ENCODE measurements around the gene HDDC3. TPM values are rescaled to one million over a fixed set of nuclear protein-coding genes. Genes with fewer than 3 reads are reported as not detected.

HDDC3 gene
- total and polyA plus RNA-seq, 2 donors (not counting 3 experiments of a cell fraction or from before 2014, with no cell fraction given), result 16.0 to 20.2 TPM

- H3K9me3 ChIP-seq (replicated peaks; ENCODE audit: control insufficient read depth, insufficient read depth, low read length), result no peaks in the 10 kb centered on the region
- dilution Hi-C loops (cut with MboI; ENCODE audit: extremely low pct_ligation_motif_present, low sequenced_read_pairs) (no loop called here), intact Hi-C loops (cut with micrococcal nuclease) (loop anchor here (1.0 to 10.0 kb wide), 4 partner anchors 12 to 388 kb away; no protein-coding TSS in a partner anchor)
- FAIRE-seq (no peak), DNase-seq (ENCODE audit: low read depth, low spot score) (peak; percentile 31)
- peaks cover 15% of the 10 kb centered on the region for H3K79me2 ChIP-seq (ENCODE audit: control insufficient read depth, insufficient read depth, low read length)
- H3K4me3 ChIP-seq (replicated peaks in 1 of 3; ENCODE audit: insufficient read depth in 1 of 3, low read depth in 1 of 3, low read length in 3 of 3), result peak overlapping the region; percentile 23 to 70 (median 46)
- peaks cover 24% of the 10 kb centered on the region for H3K4me1 ChIP-seq (ENCODE audit: control insufficient read depth, extremely low read depth, insufficient read depth, low read length)
- H3K4me2 ChIP-seq (ENCODE audit: insufficient read depth, low read length), result peak overlapping the region; percentile 27
- H2AFZ ChIP-seq (ENCODE audit: low read depth, low read length), result no peak overlapping the region
- ChIA-PET POLR2A (interaction anchor here (2.1 kb wide), 1 partner anchor 14 kb away, joined by 5 read pairs; no protein-coding TSS in a partner anchor), CTCF (interaction anchor here (0.7 to 3.9 kb wide), 39 partner anchors 11 to 635 kb away, joined by 3 to 237 read pairs (median 6); partner anchors contain the start of genes BLM, MAN2A2, TTLL13 and UNC45A)
- H3K9me1 ChIP-seq (replicated peaks; ENCODE audit: control insufficient read depth, extremely low read depth, insufficient read depth, low read length), result no peaks in the 10 kb centered on the region
- H3K27me3 ChIP-seq (ENCODE audit: control insufficient read depth in 2 of 2, insufficient read depth in 2 of 2, low read length in 2 of 2), result no peaks in the 10 kb centered on the region
- no peak for TF ChIP-seq GATA2 (IDR thresholded peaks at IDR 0.05; ENCODE audit: insufficient read depth, insufficient read length, low read depth, low read length)
- TF ChIP-seq POLR2AphosphoS5 (IDR thresholded peaks at IDR 0.05; ENCODE audit: insufficient read depth, low read depth, low read length), result no peak
- TF ChIP-seq, protein P1, sequence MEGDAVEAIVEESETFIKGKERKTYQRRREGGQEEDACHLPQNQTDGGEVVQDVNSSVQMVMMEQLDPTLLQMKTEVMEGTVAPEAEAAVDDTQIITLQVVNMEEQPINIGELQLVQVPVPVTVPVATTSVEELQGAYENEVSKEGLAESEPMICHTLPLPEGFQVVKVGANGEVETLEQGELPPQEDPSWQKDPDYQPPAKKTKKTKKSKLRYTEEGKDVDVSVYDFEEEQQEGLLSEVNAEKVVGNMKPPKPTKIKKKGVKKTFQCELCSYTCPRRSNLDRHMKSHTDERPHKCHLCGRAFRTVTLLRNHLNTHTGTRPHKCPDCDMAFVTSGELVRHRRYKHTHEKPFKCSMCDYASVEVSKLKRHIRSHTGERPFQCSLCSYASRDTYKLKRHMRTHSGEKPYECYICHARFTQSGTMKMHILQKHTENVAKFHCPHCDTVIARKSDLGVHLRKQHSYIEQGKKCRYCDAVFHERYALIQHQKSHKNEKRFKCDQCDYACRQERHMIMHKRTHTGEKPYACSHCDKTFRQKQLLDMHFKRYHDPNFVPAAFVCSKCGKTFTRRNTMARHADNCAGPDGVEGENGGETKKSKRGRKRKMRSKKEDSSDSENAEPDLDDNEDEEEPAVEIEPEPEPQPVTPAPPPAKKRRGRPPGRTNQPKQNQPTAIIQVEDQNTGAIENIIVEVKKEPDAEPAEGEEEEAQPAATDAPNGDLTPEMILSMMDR (IDR thresholded peaks at IDR 0.05; ENCODE audit: extremely low read depth in 1 of 2, insufficient read depth in 1 of 2, low read depth in 1 of 2, low read length in 2 of 2), result no peak
- TF ChIP-seq, protein P2, sequence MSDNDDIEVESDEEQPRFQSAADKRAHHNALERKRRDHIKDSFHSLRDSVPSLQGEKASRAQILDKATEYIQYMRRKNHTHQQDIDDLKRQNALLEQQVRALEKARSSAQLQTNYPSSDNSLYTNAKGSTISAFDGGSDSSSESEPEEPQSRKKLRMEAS (IDR thresholded peaks at IDR 0.05; ENCODE audit: insufficient read depth, insufficient read length), result no peak
- no peak for TF ChIP-seq FOS (IDR thresholded peaks at IDR 0.05; ENCODE audit: borderline replicate concordance, insufficient read depth, low read length)
- TF ChIP-seq EZH2 (IDR thresholded peaks at IDR 0.05; ENCODE audit: borderline replicate concordance, low read depth, low read length, severe bottlenecking), result no peak
- TF ChIP-seq JUN (IDR thresholded peaks at IDR 0.05; ENCODE audit: borderline replicate concordance, insufficient read depth, insufficient read length, low read depth), result no peak
- no peak for TF ChIP-seq MYC (IDR thresholded peaks at IDR 0.05; ENCODE audit: low read depth, low read length)
- TF ChIP-seq POLR2A (IDR thresholded peaks at IDR 0.05; ENCODE audit: low read depth, low read length), result no peak
- peak overlapping the region; percentile 48 for H3K27ac ChIP-seq (ENCODE audit: insufficient read depth, low read depth, low read length)
- no peaks in the 10 kb centered on the region for H4K20me1 ChIP-seq (replicated peaks; ENCODE audit: control insufficient read depth, extremely low read depth, insufficient read depth, low read length)
- peaks cover 3 to 30% of the 10 kb centered on the region in 2 experiments for H3K36me3 ChIP-seq (ENCODE audit: control insufficient read depth in 2 of 2, extremely low read depth in 1 of 2, insufficient read depth in 2 of 2, low read length in 2 of 2)
- H3K9ac ChIP-seq (replicated peaks; ENCODE audit: extremely low read depth, insufficient read depth, low read length), result peak overlapping the region; percentile 80
- BruUV-seq (replicated peaks), result no TSS peak
These were observed 47.5 kb downstream of the HDDC3 start for GRCh38 chr15:90884719-90885431.
